Measurements from ENCODE around the gene JMJD4. TPM values are rescaled to one million over a fixed set of nuclear protein-coding genes. Genes with fewer than 3 reads are reported as not detected.

Gene JMJD4
- total RNA-seq, 1 donor from 2014 or later, result 30.8 TPM

Other genes with a start within 250 kb of the JMJD4 start
- gene ZNF678, start 171.7 kb downstream of the JMJD4 start, total RNA-seq, result 11.7 and 21.4 TPM in 2 replicates
- gene SNAP47, start 133 bp upstream of the JMJD4 start, total RNA-seq, result 39.5 and 44.9 TPM in 2 replicates
- gene PRSS38, start 80.4 kb upstream of the JMJD4 start, total RNA-seq, result not detected in 2 replicates
- 1.8 and 2.9 TPM in 2 replicates for gene WNT9A, start 212.6 kb upstream of the JMJD4 start, total RNA-seq